Activated CD4-positive, alpha-beta T cell treated with anti-CD3 and anti-CD28 coated beads, Interleukin-2, amount 50 U/mL, for 16 hours (primary cell): ENCODE results near the gene CFL1.
A peak's percentile ranks its signal among the peaks of the same experiment; 100 is the strongest.

Source experiments
- DNase-seq: peaks from one replicate; pipeline ENCODE4 v3.0.0-alpha.2; 2020

The CFL1 gene

GRCh38 chr11:65869643-65870306 lies 11.8 kb upstream of the CFL1 start:
- DNase-seq = no peak

DNA sequence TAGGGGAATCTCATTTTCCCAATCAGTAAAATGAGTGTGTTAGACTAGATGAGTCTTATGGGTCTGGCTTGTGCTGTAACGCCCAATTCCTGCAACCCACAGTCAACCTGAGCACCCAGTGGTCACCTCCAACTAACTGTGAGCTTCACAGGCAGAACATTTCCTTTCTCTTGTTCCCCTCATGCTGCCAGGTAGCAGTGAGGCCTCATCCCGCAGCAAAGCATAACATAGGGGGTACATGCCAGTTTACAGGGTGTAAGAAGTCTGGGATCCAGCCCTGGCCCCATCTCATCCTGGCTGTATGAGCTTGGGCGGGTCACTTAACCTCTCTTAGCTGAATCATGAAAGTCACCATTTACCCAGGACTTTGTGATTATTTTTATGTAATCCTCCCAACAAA lies 10.9 kb upstream of the CFL1 start:
- DNase-seq = no peak

DNA sequence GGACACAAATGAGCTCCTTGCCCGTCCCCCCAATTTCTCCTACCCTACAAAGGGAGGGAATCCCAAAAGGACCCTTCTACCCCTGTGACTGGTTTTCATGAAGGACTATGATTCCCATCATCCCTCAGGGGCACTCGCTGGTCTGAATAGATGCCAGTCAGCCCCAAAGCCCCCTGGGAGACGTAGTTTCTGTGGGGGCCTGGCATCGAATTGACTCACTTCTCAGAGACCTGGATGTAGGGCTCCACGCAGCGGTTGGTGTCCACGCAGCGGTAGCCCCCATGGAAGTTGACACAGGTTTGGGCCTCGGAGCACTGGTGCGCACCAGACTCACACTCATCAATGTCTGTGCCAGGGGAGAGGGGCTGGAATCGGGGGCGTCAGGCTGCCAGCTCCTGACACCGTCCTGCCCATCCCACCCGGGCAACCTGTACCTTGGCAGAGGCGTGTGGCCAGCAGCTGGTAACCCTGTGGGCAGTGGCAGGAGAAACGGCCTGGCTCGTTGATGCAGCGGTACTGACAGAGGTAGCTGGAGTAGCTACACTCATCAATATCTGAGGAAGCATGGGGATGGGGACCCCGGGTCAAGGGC lies 10.2 kb upstream of the CFL1 start:
- no peak for DNase-seq

DNA sequence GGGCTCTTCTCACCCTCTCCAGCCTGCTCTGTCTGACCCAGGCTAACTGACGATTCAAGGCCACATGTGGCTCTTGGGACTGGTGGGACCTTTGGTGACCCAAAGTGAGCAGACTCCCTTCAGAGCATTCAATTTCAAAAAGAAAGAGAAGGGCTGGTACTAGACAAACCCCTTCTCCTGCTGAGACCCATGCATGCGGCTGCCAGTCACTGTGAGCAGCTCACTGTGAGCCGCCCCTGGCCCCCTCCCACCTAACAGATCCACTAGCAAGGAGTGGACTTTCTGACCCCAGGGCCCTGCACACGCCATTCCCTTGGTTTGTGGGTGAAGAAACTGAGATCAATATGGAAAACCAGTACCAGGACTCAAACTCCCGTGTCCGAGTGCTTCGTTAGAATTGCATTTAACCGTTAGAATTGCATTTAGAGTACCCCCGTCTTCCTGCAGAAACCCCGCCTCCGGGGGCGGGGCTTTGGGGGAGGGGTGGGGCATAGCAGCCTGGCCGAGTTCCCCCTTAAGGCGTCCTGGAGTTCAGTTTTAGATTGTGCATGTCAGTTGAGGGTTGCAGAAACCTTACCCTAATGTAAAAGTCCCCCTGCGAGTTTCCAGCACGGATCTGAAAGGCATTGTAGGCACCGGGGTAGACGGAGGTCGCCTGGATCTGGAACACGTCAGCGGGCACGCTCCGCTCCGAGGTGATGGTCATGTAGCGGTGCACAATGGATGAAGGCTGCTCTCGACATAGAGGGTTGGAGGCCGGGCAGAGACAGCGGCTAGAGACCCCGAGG lies 9.5 kb upstream of the CFL1 start:
- DNase-seq = no peak

DNA sequence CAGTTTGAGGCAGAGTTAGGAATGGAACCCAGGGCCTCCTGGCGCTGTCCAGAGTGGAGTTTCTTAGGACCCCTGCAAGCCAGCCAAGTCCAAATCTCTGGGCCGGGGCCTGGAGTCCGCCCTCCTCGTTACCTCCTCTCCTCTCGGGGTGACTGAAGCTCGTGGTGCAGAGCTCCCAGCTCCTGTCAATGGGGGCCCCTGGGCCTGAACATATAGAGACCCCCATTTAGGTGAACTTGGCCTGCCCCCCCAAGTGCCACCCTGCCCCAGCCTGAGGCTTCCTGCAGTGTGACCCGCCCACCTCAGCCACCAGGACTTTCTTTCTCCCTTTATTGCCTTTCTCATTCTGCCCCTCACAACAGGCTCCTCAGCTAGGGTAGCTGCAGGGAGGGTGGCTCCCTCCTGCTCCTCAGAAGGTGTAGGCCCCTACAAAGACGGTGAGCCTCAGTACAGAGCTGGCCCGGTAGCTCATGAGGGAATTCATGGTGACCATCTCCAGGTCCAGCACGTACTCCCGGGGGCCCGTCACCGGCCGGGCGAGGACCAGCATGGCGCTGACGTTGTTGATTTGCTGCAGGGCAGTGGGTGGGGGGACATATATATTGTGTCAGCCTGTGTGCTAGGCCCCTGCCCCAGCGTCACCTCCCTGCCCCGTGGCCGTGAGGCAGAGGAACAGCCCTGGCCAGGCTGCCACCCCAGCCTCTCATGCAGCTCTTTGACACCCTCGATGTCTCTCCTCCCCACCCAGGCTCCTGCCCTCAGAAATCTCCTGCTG lies 8.7 kb upstream of the CFL1 start:
- DNase-seq = no peak

DNA sequence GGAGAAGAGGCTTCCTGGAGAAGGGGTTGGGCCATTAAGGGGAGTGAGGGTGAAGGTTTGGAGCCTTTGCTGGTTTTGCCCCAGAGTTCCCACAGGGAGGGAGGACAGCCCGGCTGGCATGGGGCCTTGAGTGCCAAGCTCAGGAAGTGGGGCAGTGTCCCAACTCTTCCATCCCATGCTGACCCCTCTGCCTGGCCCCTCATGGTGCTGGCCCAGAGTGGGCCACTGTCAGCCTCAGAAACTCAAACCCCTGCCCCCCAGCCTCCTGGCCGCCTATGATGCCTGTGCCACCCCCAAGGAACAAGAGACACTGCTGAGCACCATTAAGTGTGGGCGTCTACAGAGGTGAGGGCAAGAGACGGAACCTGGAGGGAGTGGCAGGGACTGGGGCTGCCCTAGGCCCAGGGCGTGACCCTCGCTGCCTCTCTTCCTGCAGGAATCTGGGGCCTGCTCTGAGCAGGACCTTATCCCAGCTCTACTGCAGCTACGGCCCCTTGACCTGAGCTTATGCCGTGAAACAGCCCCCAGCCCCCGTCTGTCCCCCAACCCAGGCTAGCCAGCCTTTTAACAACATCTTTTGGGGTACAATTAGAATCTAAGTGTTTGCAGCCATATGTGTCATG lies 7.7 kb upstream of the CFL1 start:
- DNase-seq = no peak

GRCh38 chr11:65864706-65865471 lies 6.9 kb upstream of the CFL1 start:
- no peak for DNase-seq

GRCh38 chr11:65863889-65864705 lies 6.1 kb upstream of the CFL1 start:
- no peak for DNase-seq

GRCh38 chr11:65862941-65863888 lies 5.2 kb upstream of the CFL1 start:
- no peak for DNase-seq

DNA sequence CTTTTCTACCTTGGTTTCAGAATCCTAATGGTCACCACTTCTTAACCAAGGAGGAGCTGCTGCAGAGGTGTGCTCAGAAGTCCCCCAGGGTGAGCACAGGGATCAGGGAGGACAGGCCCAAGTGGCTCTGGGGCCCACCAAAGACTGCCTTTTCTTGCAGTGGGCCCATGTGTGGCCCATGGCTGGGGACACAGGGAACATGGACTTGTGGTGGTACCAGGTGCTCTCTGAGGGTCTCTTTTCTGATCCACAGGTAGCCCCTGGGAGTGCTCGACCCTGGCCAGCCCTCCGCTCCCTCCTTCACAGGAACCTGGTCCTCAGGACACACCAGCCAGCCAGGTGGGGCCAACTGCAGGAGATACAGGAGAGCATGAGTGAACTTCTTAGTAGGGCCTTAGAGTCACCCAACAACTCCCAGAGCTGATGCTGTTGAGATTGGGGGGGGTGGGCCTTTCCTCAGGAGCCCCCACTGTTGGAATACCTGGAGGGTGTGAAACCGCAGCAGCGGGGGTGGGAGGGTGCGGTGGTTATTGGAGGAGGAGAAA lies 4.3 kb upstream of the CFL1 start:
- DNase-seq = no peak

- DNase-seq = no peak
Measured at GRCh38 chr11:65861533-65862183, 3.7 kb upstream of the CFL1 start.

DNA sequence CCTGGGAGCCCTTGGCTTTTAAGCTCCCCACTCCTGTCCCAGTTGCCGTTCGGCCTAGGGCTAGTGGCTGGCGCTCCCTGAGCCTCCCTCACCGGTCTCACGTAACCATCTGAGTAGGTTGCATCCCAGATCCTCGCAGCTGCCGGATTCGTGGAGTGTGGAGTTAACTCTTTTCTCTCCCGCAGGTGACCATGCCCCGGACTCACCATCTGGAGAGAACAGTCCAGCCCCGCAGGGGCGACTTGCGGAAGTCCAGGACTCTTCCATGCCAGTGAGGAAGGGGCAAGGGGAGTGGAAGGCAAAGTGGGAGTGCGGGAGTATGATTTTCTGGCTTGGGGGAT lies 3.2 kb upstream of the CFL1 start:
- no peak for DNase-seq

DNA sequence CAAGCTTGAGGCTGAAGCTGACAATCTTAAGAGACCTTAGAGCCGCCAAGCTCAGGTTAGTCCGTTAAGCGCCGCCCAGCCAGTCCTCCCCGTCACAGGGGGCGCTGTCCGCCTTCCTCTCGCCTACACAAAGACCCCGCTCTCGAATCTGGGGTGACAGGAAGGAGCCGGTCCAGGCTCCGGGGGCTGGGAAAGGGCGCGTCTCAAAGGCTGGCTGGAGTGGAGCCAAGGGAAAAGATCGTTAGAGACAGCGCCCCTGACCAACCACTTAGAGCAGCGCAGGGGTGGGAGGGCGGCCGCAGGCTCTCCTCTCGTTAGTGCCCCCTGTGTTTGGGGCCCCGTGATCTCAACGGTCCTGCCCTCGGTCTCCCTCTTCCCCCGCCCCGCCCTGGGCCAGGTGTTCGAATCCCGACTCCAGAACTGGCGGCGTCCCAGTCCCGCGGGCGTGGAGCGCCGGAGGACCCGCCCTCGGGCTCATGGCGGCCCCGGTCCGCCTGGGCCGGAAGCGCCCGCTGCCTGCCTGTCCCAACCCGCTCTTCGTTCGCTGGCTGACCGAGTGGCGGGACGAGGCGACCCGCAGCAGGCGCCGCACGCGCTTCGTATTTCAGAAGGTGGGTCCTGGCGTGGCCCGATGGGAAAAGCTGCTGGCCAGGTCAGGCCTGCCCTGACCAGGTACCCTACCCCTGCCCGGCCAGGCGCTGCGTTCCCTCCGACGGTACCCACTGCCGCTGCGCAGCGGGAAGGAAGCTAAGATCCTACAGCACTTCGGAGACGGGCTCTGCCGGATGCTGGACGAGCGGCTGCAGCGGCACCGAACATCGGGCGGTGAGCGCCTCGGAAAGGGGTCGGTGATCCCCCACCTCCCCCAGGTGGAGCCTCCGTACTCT lies 2.5 kb upstream of the CFL1 start, which contains the start of gene MUS81:
Gene MUS81, plus strand, starts transcription at position 156 of the 887 bp plus-strand sequence. Its CDS starts 321 bp downstream, at position 477.
- DNase-seq = peak; percentile 98

- DNase-seq = no peak
Measured at GRCh38 chr11:65859812-65860277, 1.9 kb upstream of the CFL1 start.

- peak; percentile 99 for DNase-seq
Measured at GRCh38 chr11:65859095-65859811, 1.3 kb upstream of the CFL1 start.

DNA sequence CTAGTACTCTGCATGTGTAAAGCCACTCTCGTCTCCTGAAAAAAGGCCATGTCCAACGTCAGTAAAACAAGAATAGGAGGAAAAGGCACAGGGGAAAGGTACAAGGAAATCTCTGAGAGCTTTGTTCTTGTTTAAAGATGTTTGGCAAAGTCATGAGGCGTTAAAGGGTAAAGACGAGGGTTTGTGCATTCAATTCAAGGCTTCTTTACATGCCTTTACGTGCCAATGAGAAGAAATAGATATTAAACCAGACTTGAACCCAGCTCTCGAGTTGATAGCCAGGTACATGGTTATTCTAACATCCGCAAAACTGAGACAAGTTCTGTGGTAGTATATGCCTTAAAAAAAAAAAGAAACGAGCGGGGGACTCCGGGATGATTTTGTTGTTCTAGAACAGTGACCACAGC lies 704 bp upstream of the CFL1 start:
- DNase-seq = no peak

GRCh38 chr11:65857500-65857852 lies 504 bp downstream of the CFL1 start:
- DNase-seq = no peak
